Stimulated activated effector memory CD8-positive, alpha-beta T cell treated with anti-CD3 and anti-CD28 coated beads, Interleukin-12 subunit alpha, Interleukin-12 subunit beta, amount 100 ng/mL, for 72 hours (primary cell): ENCODE measurements around the gene APOBEC3C.
A peak's percentile ranks its signal among the peaks of the same experiment; 100 is the strongest.
"Not testable (repeated sequence)": the region's sequence is repeated elsewhere in the genome, so short reads cannot be mapped to it uniquely, and the experiment has no call there.

Experiments used
- ATAC-seq: fragments of 150-1000 bp; cut with Tn5 transposase; 2 replicates; pipeline ENCODE4 v1.10.0; 2021
- DNase-seq, 2 donors: peaks; one replicate each; pipeline ENCODE4 v3.0.0; 2021 to 2022; ENCODE audit warnings: low spot score in 2 of 2
- H3K27ac Mint-ChIP-seq: one replicate; pipeline ENCODE4 v1.8.0; 2022; ENCODE audit warnings: mild to moderate bottlenecking, mixed read lengths
- H3K36me3 Mint-ChIP-seq: one replicate; pipeline ENCODE4 v1.8.0; 2022; ENCODE audit warnings: mild to moderate bottlenecking, mixed read lengths
- H3K4me1 Mint-ChIP-seq: one replicate; pipeline ENCODE4 v1.8.0; 2022; ENCODE audit warnings: mixed read lengths
- H3K4me3 Mint-ChIP-seq: one replicate; pipeline ENCODE4 v1.8.0; 2022; ENCODE audit warnings: mild to moderate bottlenecking, mixed read lengths
- H3K9me3 Mint-ChIP-seq: one replicate; pipeline ENCODE4 v1.8.0; 2022; ENCODE audit warnings: mixed read lengths

The APOBEC3C gene

GRCh38 chr22:39055658-39056057 is 41.6 kb downstream of the APOBEC3C start:
- Mint-ChIP-seq H3K9me3 (no peaks in the 10 kb centered on the region), H3K4me3 (no peak overlapping the region), H3K36me3 (peaks cover 19% of the 10 kb centered on the region), H3K4me1 (no peaks in the 10 kb centered on the region), H3K27ac (no peak overlapping the region)
- ATAC-seq: no peak
- DNase-seq: no peak

DNA sequence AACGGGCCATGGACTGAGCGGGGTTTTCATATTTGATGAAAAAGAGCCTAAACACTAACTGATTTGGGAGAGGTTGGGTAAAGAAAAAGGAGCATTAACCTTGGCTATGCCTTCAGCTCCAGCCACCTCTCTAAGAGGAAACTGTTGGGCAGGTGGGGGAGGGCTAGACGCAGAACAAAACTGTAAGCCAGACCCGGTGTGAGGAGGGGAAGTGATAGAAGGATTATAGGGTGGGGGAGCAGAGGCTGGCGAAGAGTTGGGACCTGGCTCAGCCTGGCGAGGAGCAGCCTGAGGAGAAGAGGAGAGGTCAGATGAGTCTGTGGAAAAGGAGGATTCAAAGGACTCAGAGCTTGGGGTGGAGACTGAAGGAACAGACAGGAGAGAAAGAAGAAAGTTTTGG is 47.2 kb downstream of the APOBEC3C start:
- ATAC-seq, DNase-seq, H3K4me3 Mint-ChIP-seq, H3K27ac Mint-ChIP-seq, H3K36me3 Mint-ChIP-seq, H3K9me3 Mint-ChIP-seq: not testable (repeated sequence)
- H3K4me1 Mint-ChIP-seq: peaks cover 12% of the 10 kb centered on the region

GRCh38 chr22:39061951-39062350 is 47.9 kb downstream of the APOBEC3C start:
- H3K4me3 Mint-ChIP-seq, H3K27ac Mint-ChIP-seq, DNase-seq, ATAC-seq, H3K9me3 Mint-ChIP-seq, H3K36me3 Mint-ChIP-seq: not testable (repeated sequence)
- peaks cover 12% of the 10 kb centered on the region for H3K4me1 Mint-ChIP-seq

- not testable (repeated sequence) for H3K4me3 Mint-ChIP-seq, ATAC-seq
Observed at GRCh38 chr22:39063904-39064303, 49.8 kb downstream of the APOBEC3C start.

DNA sequence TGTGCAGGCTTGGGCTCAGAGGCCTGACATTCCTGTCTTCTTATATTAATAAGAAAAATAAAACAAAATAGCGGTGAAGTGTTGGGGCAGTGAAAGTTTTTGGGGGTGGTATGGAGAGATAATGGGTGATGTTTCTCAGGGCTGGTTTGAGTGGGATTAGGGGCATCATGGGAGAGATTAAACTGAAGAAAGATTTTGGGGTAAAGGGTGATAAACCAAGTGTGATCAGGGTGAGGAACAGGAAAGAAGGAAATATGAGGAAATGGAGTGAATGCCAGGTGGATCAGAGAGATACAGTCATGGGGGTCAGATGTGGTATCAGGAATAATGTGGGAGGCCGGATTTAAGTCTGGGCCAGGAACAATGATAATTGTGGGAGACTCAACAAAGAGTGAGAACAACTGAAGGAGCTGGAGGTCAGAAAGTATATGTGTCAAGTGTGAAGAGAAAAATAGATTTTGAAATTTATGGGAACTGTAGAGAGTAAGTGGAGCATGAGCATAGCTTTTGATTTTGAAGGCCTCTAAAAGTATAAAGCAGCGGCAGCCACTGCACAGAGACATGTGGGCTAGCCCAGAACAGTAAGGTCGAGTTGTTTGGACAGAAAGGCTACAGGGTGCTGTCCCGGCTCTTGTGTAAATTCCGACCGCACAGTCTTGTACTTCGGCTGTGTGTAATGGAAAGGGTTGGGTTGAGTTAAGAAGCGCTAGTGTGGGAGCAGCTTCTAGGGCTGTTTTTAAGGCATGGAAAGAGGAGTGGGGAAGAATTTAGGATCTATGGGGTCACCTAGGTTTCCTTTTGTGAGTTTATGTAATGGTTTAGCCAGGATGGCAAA is 52.6 kb downstream of the APOBEC3C start:
- H3K36me3 Mint-ChIP-seq, H3K4me3 Mint-ChIP-seq, DNase-seq, H3K9me3 Mint-ChIP-seq, H3K27ac Mint-ChIP-seq: not testable (repeated sequence)
- H3K4me1 Mint-ChIP-seq: peaks cover 17% of the 10 kb centered on the region
- ATAC-seq: peak; percentile 7

More at GRCh38 chr22:39063904-39064303, 49.8 kb downstream of the APOBEC3C start:
- peaks cover 12% of the 10 kb centered on the region for H3K4me1 Mint-ChIP-seq
- not testable (repeated sequence) for H3K9me3 Mint-ChIP-seq, DNase-seq, H3K27ac Mint-ChIP-seq, H3K36me3 Mint-ChIP-seq

DNA sequence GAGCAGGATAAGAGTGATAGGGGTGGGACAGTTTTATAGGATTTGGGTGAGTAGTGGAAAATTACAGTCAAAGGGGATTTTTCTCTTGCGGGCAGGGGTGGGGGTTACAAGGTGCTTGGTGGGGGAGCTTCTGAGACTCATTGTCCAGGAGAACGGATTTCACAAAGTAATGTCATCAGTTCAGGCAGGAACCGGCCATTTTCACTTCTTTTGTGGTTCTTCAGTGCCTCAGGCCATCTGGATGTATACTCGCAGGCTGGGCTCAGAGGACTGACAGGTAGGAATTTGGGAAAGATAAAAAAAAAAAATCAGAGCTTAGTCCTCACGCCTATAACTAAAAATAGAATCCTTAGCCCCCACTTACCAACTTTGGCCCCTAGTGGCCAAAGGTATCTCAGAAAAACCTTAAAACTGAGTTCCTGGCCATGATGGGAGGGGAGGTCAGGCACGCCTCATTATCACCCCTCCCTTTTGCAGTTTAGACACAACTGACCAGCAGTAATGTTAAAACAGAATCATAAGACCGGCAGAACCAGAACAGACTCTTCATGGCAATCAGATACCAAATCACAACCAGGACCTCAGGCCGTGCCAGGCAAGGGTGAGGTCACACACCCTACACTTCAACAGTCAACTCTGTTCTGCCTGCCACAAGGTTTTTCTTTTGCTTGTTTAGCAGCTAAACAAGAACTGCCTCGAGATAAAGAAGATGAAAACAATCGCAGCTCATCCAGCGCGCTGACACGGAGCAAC is 54.2 kb downstream of the APOBEC3C start:
- no peaks in the 10 kb centered on the region for H3K9me3 Mint-ChIP-seq
- ATAC-seq: no peak
- no peak overlapping the region for H3K27ac Mint-ChIP-seq
- DNase-seq: no peak
- H3K36me3 Mint-ChIP-seq: peaks cover 5% of the 10 kb centered on the region
- H3K4me1 Mint-ChIP-seq: peaks cover 17% of the 10 kb centered on the region
- H3K4me3 Mint-ChIP-seq: no peak overlapping the region
